Activated CD8-positive, alpha-beta memory T cell treated with anti-CD3 and anti-CD28 coated beads, Interleukin-2, amount 50 U/mL, for 1 hour (primary cell): ENCODE measurements around the gene TP73.

Experiments used
- DNase-seq: peaks from one replicate; pipeline ENCODE4 v3.0.0-alpha.2; 2020; ENCODE audit errors: extremely low read depth

Gene TP73

GRCh38 chr1:3767328-3767925 is 115.1 kb downstream of the TP73 start:
- no peak for DNase-seq

GRCh38 chr1:3768811-3769390 is 116.6 kb downstream of the TP73 start:
- no peak for DNase-seq

DNA sequence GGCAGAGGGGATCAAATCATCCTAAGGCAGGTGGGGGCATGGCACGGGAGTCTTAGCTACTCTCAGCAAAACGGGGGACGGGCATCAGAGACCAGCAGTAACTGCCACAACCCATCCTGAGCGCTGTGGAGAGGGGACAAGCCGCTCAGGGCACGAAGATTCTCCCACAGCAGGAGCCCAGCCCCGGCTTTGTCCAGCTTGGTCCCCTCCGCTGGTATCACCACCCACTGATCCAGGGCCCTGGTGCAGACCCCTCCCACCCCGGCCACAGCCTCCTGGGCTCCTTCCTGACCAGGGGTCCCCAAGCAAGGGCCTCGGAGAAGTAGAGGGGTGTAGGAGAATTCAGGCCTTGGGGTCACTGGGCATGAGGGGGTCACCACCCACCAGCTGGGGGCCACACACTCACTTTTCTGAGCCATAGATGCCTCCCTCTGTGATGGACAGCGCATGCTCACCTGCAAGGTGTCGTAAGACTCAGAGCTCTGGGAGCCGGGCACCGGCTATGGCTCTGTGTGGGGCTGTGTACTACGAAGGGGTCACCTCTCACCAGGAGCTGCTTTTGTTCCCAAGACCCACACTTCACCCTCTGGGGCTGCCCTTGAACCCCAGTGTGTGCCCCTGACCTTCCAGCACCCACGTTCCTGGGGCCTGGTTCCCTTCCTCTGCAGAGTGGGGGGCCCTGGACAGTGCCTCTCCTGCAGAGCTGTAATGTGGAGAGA is 117.9 kb downstream of the TP73 start:
- no peak for DNase-seq

DNA sequence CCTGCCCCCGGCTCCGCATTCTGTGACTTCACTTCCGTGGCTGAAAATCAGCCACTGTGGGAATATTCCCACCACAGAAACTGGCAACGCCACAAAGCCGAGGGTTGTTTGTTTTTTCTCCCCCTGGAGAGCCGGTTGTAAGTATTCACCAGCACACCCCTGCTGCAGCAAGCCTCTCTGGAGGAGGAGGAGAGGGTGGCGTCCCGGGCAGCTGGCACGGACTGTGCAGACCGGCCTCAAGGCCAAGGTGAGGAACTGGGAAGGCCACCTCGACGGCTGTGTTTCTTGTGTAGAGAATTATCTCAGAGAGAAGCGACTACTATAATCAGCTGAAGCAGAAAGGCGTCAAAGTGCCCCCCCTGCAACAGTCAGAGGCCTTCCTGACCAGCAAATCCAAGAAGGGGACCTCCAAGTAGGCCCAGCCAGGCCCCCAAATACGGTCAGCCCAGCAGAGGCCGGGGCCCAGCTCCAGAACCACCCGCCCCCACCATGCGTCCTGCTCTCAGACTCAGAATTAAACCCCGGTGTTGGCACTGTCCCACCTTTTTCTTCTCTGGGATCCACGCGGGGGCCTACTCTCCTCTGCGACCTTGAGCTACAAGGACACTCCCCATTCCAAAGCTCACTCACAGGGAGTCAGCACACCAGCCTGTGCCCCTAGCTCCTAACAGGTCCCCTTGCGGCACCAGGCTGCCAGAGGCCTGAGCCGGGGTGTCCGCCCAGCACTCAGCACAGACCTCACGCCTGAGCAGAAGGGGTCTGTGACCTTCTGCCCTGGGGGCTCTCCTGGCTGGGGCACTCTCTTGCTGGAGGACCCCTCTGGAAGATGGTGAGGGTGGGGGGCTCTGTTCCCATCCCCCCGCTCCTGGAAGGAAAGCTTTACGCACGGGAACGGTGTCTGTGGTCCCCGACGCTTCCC is 119.1 kb downstream of the TP73 start:
- DNase-seq: no peak

DNA sequence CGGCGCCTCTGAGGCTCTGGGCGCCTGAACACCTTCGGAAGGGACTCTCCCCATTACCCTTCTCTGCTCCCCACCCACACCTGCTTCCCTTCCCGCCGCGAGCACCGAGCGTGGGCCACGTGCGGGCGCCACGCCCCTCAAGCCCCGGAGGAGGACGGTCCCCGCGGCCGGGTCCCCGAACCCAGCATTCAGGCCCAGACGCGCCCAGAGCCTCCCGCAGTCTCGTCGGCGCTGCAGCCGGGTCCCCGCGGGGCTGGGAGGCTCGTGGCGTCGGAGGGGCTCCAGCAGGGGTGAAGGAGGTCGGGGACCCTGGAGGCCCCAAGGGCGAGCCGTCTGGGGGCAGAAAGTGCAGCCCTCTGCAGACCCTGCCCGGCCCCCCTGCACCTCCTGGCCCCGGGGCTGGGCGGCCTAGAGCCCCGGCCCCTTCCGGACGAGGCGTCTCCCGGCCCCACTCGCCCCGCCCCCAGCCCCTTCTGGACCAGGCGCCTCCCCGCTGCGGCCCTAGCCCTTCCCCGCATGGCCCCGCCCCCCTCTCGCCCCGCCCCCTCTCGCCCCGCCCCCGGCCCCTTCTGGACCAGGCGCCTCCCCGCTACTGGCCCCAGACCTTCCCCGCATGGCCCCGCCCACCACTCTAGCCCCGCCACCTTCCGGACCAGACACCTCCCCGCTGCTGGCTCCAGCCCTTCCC is 119.9 kb downstream of the TP73 start:
- DNase-seq: peak; percentile 62

DNA sequence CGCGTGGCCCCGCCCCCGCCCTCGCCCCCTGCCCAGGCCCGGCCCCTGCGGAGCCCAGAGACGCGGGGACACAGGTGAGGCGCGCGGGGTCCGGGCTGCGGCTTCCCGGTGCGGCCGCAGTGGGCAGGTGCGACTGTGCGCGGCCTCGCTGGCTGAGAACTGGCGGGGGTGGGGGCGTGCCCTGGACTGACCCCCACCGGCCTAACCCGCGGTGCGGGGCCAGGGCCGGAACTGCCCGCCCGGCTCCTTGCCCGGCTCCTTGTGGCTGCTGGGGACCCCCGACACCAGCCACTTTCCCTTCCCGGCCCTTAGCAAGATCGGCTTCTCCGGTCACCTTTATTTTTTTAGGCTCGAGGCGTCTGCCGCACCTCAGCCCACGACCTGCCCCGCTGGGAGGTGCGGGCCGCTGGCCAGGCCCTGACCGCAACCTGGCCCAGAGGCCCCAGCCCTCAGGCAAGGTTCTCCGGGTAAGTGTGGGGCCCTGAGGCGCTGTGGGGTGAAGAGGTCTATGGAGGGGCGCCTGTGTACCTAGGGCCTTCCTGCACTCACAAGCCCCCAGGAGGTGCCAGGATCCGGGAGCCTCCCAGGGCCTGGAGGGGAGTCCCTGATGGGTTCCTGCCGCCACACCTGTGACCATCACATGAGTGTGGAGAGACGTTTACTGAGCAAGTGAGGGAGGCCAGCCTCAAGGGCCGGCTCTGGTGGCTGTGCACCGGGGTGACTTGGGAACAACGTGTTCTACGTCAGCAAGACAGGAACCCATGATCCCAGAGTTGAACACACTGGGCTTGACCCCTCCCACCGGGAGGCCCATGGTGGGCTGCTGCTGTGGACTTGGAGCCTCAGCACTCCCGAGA is 120.6 kb downstream of the TP73 start, which contains the start of gene SMIM1:
SMIM1 (plus strand) TSS at position 35 of the 857 bp plus-strand sequence. CDS start 2,625 bp downstream, outside the sequence.
- DNase-seq: no peak

- DNase-seq: no peak
These were observed 121.4 kb downstream of the TP73 start for GRCh38 chr1:3773572-3774275.

- DNase-seq: no peak
These were observed 122.1 kb downstream of the TP73 start for GRCh38 chr1:3774276-3774945.

DNA sequence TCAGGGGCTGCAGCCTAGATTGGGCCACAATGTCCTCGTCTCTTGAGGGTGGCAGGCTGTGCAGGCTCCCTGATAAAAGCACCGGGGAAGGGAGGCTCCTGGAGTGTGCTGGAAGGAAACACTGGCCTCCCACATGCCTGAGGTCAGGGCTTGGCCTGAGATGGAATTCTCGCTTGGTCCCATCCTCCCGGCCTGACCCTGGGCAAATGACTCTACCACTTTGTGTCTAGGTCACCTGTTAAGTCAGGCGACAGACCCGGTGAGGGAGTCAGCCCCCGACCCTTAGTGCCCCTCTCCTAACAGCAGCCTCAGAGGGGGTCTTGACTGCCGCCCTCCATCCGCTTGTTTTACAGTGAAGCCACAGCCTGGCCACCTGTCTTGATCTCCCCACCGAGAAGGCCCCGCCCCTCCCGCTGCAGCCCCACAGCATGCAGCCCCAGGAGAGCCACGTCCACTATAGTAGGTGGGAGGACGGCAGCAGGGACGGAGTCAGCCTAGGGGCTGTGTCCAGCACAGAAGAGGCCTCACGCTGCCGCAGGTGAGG is 122.7 kb downstream of the TP73 start:
- DNase-seq: no peak

DNA sequence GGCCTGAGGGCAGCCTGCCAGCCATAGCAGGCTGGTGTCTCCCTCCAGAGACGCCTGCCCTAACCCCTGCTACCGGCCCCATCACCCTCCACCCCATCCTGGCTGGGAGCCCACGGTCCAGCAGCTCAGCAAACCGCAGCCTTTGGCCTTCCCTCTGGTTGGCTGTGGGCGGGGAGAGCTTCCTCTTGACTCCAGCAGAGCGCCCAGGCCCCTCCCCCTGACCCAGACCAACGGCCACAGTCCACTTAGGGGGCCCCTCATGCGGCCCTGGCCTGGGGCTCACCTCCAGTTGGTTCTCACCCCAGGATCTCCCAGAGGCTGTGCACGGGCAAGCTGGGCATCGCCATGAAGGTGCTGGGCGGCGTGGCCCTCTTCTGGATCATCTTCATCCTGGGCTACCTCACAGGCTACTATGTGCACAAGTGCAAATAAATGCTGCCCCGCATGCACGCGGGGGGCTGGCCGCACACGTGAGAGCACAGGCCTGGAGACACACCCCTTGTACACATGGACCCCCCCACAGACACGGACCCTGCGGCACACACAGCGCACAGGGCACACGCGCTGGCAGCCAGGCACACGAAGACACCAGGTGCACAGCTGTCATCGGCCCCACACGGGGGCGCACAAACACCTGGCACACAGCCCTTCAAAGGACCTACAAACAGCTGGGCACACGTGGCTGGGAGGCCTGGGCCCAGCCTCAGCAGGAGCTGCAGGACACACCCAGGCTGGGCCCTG is 123.3 kb downstream of the TP73 start:
- DNase-seq: no peak

DNA sequence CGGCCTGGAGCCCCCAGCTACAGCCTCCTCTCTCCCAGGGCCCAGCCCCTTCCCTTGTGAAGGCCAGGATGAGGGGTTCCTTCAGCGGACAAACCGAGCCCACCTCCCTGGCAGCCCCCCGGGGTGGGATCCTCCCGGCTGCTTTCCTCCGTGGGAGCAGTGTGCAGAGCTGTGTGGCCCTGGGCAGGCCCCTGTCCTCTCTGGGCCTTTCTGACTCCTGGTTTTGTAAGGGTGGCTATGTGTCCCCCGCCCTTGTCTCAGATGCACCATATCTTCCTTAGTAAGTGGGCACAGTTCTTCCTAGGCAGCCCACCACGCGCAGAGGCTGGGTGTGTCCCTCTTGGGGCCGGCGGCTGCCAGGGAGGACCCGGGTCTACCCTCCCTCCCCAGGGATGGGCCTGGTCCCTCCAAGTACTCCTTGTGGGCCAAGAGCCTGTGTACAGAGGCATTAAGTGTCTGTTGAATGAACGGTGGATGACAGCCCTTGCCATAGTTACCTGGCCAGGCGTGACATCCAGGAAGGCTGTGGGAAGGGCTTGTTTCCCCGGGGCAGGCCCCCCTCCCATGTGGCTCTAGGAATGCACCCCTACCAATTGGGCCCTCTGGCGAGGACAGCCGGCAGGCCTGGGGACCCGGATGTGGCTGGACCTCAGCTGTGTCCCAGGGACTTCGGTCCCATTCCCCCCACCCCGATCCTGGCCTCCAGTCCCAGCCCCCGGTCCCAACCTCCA is 124.1 kb downstream of the TP73 start:
- DNase-seq: no peak

GRCh38 chr1:3777078-3777547 is 124.8 kb downstream of the TP73 start:
- no peak for DNase-seq

DNA sequence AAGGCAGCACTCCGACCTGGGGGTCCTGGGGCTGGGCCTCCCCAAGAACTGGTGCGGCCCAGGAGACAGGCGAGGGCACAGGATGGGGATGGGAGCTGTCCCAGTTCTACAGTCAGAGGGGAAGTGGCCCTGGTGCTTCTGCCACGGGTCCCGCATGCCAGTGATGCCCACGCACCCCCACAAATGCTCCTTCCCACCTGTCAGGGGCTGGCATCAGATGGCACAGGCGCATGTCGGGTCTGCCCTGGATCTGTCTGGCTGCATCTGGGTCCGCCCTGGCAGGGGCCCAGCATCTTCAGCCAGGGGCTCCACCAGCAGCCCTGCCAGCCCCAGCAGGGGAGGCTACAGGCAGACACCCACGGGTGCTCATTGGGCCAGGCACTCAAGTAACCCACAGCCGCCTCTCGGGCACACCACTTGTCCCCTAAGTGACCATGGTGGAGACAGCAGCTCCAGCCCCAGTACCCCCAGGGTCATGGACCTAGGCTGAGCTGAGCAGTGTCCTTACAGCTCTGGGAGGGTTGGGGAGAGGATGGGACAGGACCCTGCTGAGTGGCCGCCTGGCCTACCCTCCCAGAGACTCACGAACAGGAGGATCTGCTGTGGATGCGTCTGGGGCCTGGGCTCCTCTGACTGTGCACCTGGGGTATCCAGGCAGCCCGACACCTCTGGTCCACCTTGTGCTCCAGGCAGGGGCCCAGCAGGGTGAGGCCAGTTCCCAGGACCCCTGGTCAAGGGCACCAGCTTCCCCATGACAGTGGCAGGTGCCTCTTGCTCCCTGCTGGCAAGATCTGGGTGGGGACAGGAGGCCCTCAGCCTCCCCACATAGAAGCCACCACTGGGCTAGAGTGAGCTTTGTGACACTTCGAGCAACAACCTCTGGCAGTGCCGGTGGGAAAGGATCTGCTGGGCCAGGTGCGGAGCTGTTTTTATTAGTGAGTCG is 125.6 kb downstream of the TP73 start:
- no peak for DNase-seq

- DNase-seq: no peak
These were observed 126.4 kb downstream of the TP73 start for GRCh38 chr1:3778590-3779264.

- no peak for DNase-seq
These were observed 127.1 kb downstream of the TP73 start for GRCh38 chr1:3779265-3779911.
